Heart left ventricle (tissue), 16 donors: ENCODE data around the gene PRSS35. TPM values are rescaled to one million over a fixed set of nuclear protein-coding genes. Genes with fewer than 3 reads are reported as not detected.

Experiments
- ATAC-seq, 4 donors: fragments of 200-7000 bp; cut with Tn5 transposase; one replicate each; pipeline ENCODE4 v1.9.1; 2020 to 2022; ENCODE audit warnings: moderate library complexity in 4 of 4, mild to moderate bottlenecking in 3 of 4, moderate number of reproducible peaks in 1 of 4
- DNase-seq, 5 donors: peaks; one replicate each; pipeline ENCODE4 v3.0.0-alpha.2; 2020
- H3K27ac ChIP-seq, 12 donors: fragments of 200-600 bp; sonication (generic) in 4 of 12; one replicate each; pipeline versions ENCODE4 v1.5.0 to v1.8.0; 2016 to 2022; ENCODE audit warnings: mild to moderate bottlenecking in 2 of 12
- H3K27me3 ChIP-seq, 9 donors: fragments of 200-600 bp; sonication (generic) in 2 of 9; one replicate each; pipeline versions ENCODE4 v1.5.1 to v1.8.0; 2016 to 2022; ENCODE audit warnings: mild to moderate bottlenecking in 3 of 9
- H3K36me3 ChIP-seq, 9 donors: fragments of 200-600 bp; sonication (generic) in 2 of 9; one replicate each; pipeline versions ENCODE4 v1.5.0 to v1.8.0; 2018 to 2022; ENCODE audit warnings: mild to moderate bottlenecking in 2 of 9
- H3K4me1 ChIP-seq, 12 donors: fragments of 200-600 bp; sonication (generic) in 4 of 12; one replicate each; pipeline versions ENCODE4 v1.5.0 to v1.8.0; 2016 to 2022; ENCODE audit warnings: mild to moderate bottlenecking in 3 of 12
- H3K4me3 ChIP-seq, 12 donors: fragments of 200-600 bp; sonication (generic) in 4 of 12; one replicate each; pipeline versions ENCODE4 v1.5.0 to v1.8.0; 2017 to 2022; ENCODE audit warnings: mild to moderate bottlenecking in 9 of 12, moderate library complexity in 4 of 12
- H3K9me3 ChIP-seq, 12 donors: fragments of 200-600 bp; sonication (generic) in 4 of 12; one replicate each; pipeline versions ENCODE4 v1.5.0 to v1.8.0; 2016 to 2022; ENCODE audit warnings: mild to moderate bottlenecking in 1 of 12
- CTCF ChIP-seq, 12 donors: fragments of 200-600 bp; sonication (generic) in 4 of 12; IDR thresholded peaks; one replicate each; pipeline versions ENCODE4 v1.5.0 to v1.8.0; 2018 to 2022; ENCODE audit warnings: antibody characterized with exemption in 12 of 12, mild to moderate bottlenecking in 5 of 12
- POLR2A ChIP-seq, 2 donors: fragments of 450-650 bp; IDR thresholded peaks; one replicate each; pipeline ENCODE4 v1.6.1; 2017; ENCODE audit warnings: antibody characterized with exemption in 2 of 2, mild to moderate bottlenecking in 2 of 2, moderate library complexity in 2 of 2
- WGBS, 4 donors: extraction: QIAGEN DNeasy Blood & Tissue Kit in 2 of 4; methylation state at CpG; one replicate each; pipeline versions ENCODE4 v1.1.5 to v1.1.7; 2013 to 2018; 5-methylcytosine and 5-hydroxymethylcytosine counted together
- intact Hi-C, 10 donors: fragments of 100-400 bp; cut with DNase I; formaldehyde crosslinking; loops; one replicate each; pipeline versions ENCODE4 v1.11.1 to v1.14.2; 2022
- long read RNA-seq, 3 donors: library from polyadenylated mRNA; unstranded; transcript quantifications; one replicate each; pipeline ENCODE4 v2.0.0, GENCODE V29; 2020 to 2021
- polyA plus RNA-seq, 2 donors: library from polyadenylated mRNA; stranded (reverse); fragments of 200-250 nt; gene quantifications; one replicate each; pipeline ENCODE4 v1.2.3, GENCODE V29; 2013
- total RNA-seq, 9 donors: library from RNA; depleted of rRNA in 2 of 9; stranded (reverse); fragments of >200 nt in 2 of 9; fragmentation: NEBNext Ultra II Directional in 3 of 9; extraction: Animal tissue kit (Norgen Biotek cat#: 25700) in 3 of 9; gene quantifications; one replicate each; pipeline versions ENCODE4 v1.1.0 to v1.2.4, GENCODE V29; 2016 to 2023
- donor health status: ischemic (EF 13 %, LVEDD 7.1; RV severe dilation, severe dysfunction).
- donor health status: healthy with polysubstance abuse.
- donor health status: DM: no; HTN: yes; CAD: no.
- donor health status: DM: no; HTN: no; CAD: no.
- donor health status: ischemic (EF 25% LVEDD 6.9; RV normal size, moderate dysfunction).
- donor health status: ischemic (EF 25% LVEDD 5.7; RV mildly dilated, moderate dysfunction).
- donor health status: healthy.
- donor health status: DM: yes; HTN: yes; CAD: no.
- donor health status: ischemic (EF 35%, LVEDD 5.7; RV mildly dilated, moderate dysfunction).
- donor health status: nonischemic (EF 11% LVEDD 7.7; RV severe dilation, severe dysfunction).
- donor health status: DM: yes; HTN: yes; CAD: no.
- donor health status: PGD.
- donor health status: ischemic (EF 29% LVEDD 5.4; RV normal size, mild dysfunction).
- donor health status: nonischemic (EF 23%, LVEDD 6.1; RV moderate dilation, normal function).

Gene PRSS35
- total RNA-seq (under 1 TPM in 4 of 9 donors, not detected in 5; 0.20 to 0.75 (median 0.49) TPM), polyA plus RNA-seq (under 1 TPM; 0.08 to 0.15 TPM)
- long read RNA-seq, donor 1, partial matches to known transcripts, result 0 of 1 reads
- long read RNA-seq, donor 1, other reads (novel, unspliced or antisense), result 0 of 1 reads
- long read RNA-seq, donor 2, partial matches to known transcripts, result 0 of 1 reads
- long read RNA-seq, donor 2, other reads (novel, unspliced or antisense), result 0 of 1 reads
- long read RNA-seq, donor 3, result 0 reads

- intact Hi-C loops, result loop anchor here in 9 of 10 donors (1.0 to 10.0 kb wide), 10 partner anchors 43 to 447 kb away; partner anchors contain the start of genes DOP1A (in 5 of the 9), UBE3D (in 5 of the 9) and ME1 (in 1 of the 9)
- H3K27me3 ChIP-seq, result peaks cover 0 to 26% (median 0%) of the 10 kb centered on the region in 9 donors
- H3K4me1 ChIP-seq, result peaks cover 0 to 13% (median 5%) of the 10 kb centered on the region in 12 donors
- H3K4me3 ChIP-seq, result peak within 1 kb of the TSS; percentile 4 to 53 (median 47)
- no peak within 1 kb of the TSS for H3K27ac ChIP-seq
- ATAC-seq (peak; percentile 75 to 93 (median 90)), DNase-seq (peak; percentile 33 to 77 (median 47))
- TF ChIP-seq POLR2A (IDR thresholded peaks at IDR 0.05) (no peak), CTCF (IDR thresholded peaks at IDR 0.05) (peak; percentile 39 to 69 (median 56))
- WGBS, 4 donors, result 1 to 3% (median 2%) methylated on average over 32 to 38 of the region's 38 CpGs
- no peaks in the 10 kb centered on the region for H3K9me3 ChIP-seq
- no peaks in the 10 kb centered on the region for H3K36me3 ChIP-seq
Observed at GRCh38 chr6:83511901-83512681, at the start of gene PRSS35. Gene PRSS35, plus strand, starts transcription at chr6:83512534. Its CDS starts 10,908 bp downstream, at chr6:83523442.

GRCh38 chr6:83463886-83464285 is 48.4 kb upstream of the PRSS35 start:
- peak in 2 of 4 donors; percentile 15 to 63 for ATAC-seq
- WGBS, 4 donors, result 56 to 66% (median 57%) methylated on average over 2 of the region's 2 CpGs

GRCh38 chr6:83464381-83465140 is 47.8 kb upstream of the PRSS35 start:
- H3K27ac ChIP-seq, result peak overlapping the region in 1 of 12 donors; percentile 47
- no peak for DNase-seq

More at GRCh38 chr6:83463886-83464285, 48.4 kb upstream of the PRSS35 start:
- Histone ChIP-seq H3K9me3 (no peaks in the 10 kb centered on the region), H3K4me3 (no peak overlapping the region), H3K36me3 (no peaks in the 10 kb centered on the region), H3K27ac (peak overlapping the region in 1 of 12 donors; percentile 47), H3K27me3 (no peaks in the 10 kb centered on the region), H3K4me1 (peaks cover 0 to 51% (median 0%) of the 10 kb centered on the region in 12 donors)
- TF ChIP-seq CTCF (IDR thresholded peaks at IDR 0.05) (no peak), POLR2A (IDR thresholded peaks at IDR 0.05) (no peak)
- intact Hi-C loops, result no loop called here
- DNase-seq, result no peak

More at GRCh38 chr6:83464381-83465140, 47.8 kb upstream of the PRSS35 start:
- peaks cover 0 to 51% (median 0%) of the 10 kb centered on the region in 12 donors for H3K4me1 ChIP-seq
- H3K36me3 ChIP-seq, result no peaks in the 10 kb centered on the region
- H3K27me3 ChIP-seq, result no peaks in the 10 kb centered on the region
- intact Hi-C loops, result no loop called here
- ATAC-seq, result no peak
- WGBS, 4 donors, result 89 to 96% (median 91%) methylated on average over 5 of the region's 5 CpGs
- TF ChIP-seq CTCF (IDR thresholded peaks at IDR 0.05), result no peak
- TF ChIP-seq POLR2A (IDR thresholded peaks at IDR 0.05), result no peak
- no peak overlapping the region for H3K4me3 ChIP-seq
- H3K9me3 ChIP-seq, result no peaks in the 10 kb centered on the region
